GM18520 (cell line): ENCODE data around the gene STARD3.

Experiments
- ATAC-seq: cut with Tn5 transposase; IDR thresholded peaks from one replicate; pipeline ENCODE4 v1.9.1; 2021; ENCODE audit not compliant: unreplicated experiment

STARD3 gene

GRCh38 chr17:39634384-39634871, 2.5 kb upstream of the STARD3 start:
- no peak for ATAC-seq

GRCh38 chr17:39635614-39636176, 1.2 kb upstream of the STARD3 start:
- ATAC-seq: no peak

- ATAC-seq: no peak
Observed at GRCh38 chr17:39636587-39636926, 387 bp upstream of the STARD3 start.

- ATAC-seq: no peak
Observed at GRCh38 chr17:39638317-39638716, 1.4 kb downstream of the STARD3 start.

GRCh38 chr17:39639043-39639442, 2.1 kb downstream of the STARD3 start:
- no peak for ATAC-seq

- no peak for ATAC-seq
Observed at GRCh38 chr17:39639566-39640458, 2.9 kb downstream of the STARD3 start.

GRCh38 chr17:39640591-39641031, 3.7 kb downstream of the STARD3 start:
- no peak for ATAC-seq

- no peak for ATAC-seq
Observed at GRCh38 chr17:39641097-39641496, 4.2 kb downstream of the STARD3 start.

- ATAC-seq: no peak
Observed at GRCh38 chr17:39641883-39642282, 4.9 kb downstream of the STARD3 start.

GRCh38 chr17:39642291-39643074, 5.5 kb downstream of the STARD3 start:
- ATAC-seq: no peak

GRCh38 chr17:39643271-39643670, 6.3 kb downstream of the STARD3 start:
- ATAC-seq: no peak

GRCh38 chr17:39647256-39647655, 10.3 kb downstream of the STARD3 start:
- ATAC-seq: no peak

GRCh38 chr17:39648616-39649366, 11.8 kb downstream of the STARD3 start:
- no peak for ATAC-seq

- ATAC-seq: no peak
Observed at GRCh38 chr17:39650121-39650579, 13.2 kb downstream of the STARD3 start.

GRCh38 chr17:39651923-39652586, 15.1 kb downstream of the STARD3 start:
- no peak for ATAC-seq

- no peak for ATAC-seq
Observed at GRCh38 chr17:39652587-39653315, 15.8 kb downstream of the STARD3 start.

- no peak for ATAC-seq
Observed at GRCh38 chr17:39653316-39653661, 16.3 kb downstream of the STARD3 start.

- ATAC-seq: no peak
Observed at GRCh38 chr17:39653662-39654331, 16.9 kb downstream of the STARD3 start.

- ATAC-seq: no peak
Observed at GRCh38 chr17:39655105-39655504, 18.2 kb downstream of the STARD3 start.
